H1 (cell line): ENCODE data around the gene KIF25. TPM values are rescaled to one million over a fixed set of nuclear protein-coding genes. Genes with fewer than 3 reads are reported as not detected.

Experiments used
- CTCF ChIA-PET: fragments of 300-600 bp; sonication (Branson Sonifier 250); formaldehyde crosslinking; loops from one replicate; lab custom pipeline; 2021; ENCODE audit not compliant: partially characterized antibody; lab: Charles Lee
- POLR2A ChIA-PET: fragments of 300-600 bp; sonication (Branson Sonifier 250); formaldehyde crosslinking; loops from one replicate; lab custom pipeline; 2021; ENCODE audit warnings: inconsistent platforms; ENCODE audit not compliant: partially characterized antibody; lab: Charles Lee
- DNase-seq, 2 experiments: peaks; one replicate each; pipeline versions ENCODE4 v3.0.0 to v3.0.0-alpha.2; 2010 to 2022; ENCODE audit warnings: low spot score in 2 of 2, low read depth in 1 of 2, mixed read lengths in 1 of 2
- FAIRE-seq: peaks from 2 replicates; lab custom pipeline; 2011; peaks lifted over from hg19 to GRCh38; lab: Jason Lieb, UNC
- H2AFZ ChIP-seq: 2 replicates; pipeline ENCODE4 v1.8.1; 2012; ENCODE audit warnings: low read length, inconsistent platforms
- H2AK5ac ChIP-seq: 2 replicates; pipeline ENCODE4 v1.6.1; 2013; ENCODE audit warnings: low read depth, low read length
- H2BK120ac ChIP-seq: replicated peaks from 2 replicates; pipeline ENCODE3; 2013; ENCODE audit warnings: low read depth, low read length, inconsistent platforms
- H2BK12ac ChIP-seq: 2 replicates; pipeline ENCODE4 v1.6.1; 2013; ENCODE audit warnings: low read depth, low read length
- H2BK15ac ChIP-seq: 2 replicates; pipeline ENCODE4 v1.6.1; 2013; ENCODE audit warnings: low read length
- H2BK20ac ChIP-seq: 2 replicates; pipeline ENCODE4 v1.6.1; 2013; ENCODE audit warnings: low read length
- H2BK5ac ChIP-seq: 2 replicates; pipeline ENCODE4 v1.6.1; 2013; ENCODE audit warnings: low read depth, low read length
- H3K14ac ChIP-seq: 2 replicates; pipeline ENCODE4 v1.6.1; 2013; ENCODE audit warnings: inconsistent platforms; ENCODE audit not compliant: insufficient read length
- H3K18ac ChIP-seq: 2 replicates; pipeline ENCODE4 v1.6.1; 2013; ENCODE audit warnings: low read length; ENCODE audit errors: extremely low read depth
- H3K23ac ChIP-seq: 2 replicates; pipeline ENCODE4 v1.6.1; 2013; ENCODE audit warnings: inconsistent platforms; ENCODE audit not compliant: insufficient read length
- H3K23me2 ChIP-seq: 2 replicates; pipeline ENCODE4 v1.6.1; 2013; ENCODE audit warnings: low read depth, low read length
- H3K27ac ChIP-seq: 2 replicates; pipeline ENCODE4 v1.6.1; 2011; ENCODE audit warnings: low read depth, low read length, inconsistent platforms
- H3K27me3 ChIP-seq, 4 experiments: replicated peaks in 1 of 4; 1 replicate in 1 of 4; 2 replicates in 3 of 4; pipeline versions ENCODE4 v1.6.1 to v1.8.1; 2011 to 2013; ENCODE audit warnings: low read length in 3 of 4, mild to moderate bottlenecking in 3 of 4, inconsistent platforms in 2 of 4, mixed read lengths in 2 of 4, moderate library complexity in 1 of 4; ENCODE audit not compliant: control insufficient read depth in 3 of 4, insufficient read depth in 3 of 4; ENCODE audit errors: extremely low read depth in 1 of 4
- H3K36me3 ChIP-seq, 4 experiments: 2 replicates each; pipeline versions ENCODE4 v1.6.1 to v1.8.1; 2011 to 2013; ENCODE audit warnings: mild to moderate bottlenecking in 4 of 4, low read length in 3 of 4, moderate library complexity in 2 of 4, control low read depth in 1 of 4, inconsistent platforms in 1 of 4; ENCODE audit not compliant: insufficient read depth in 4 of 4, control insufficient read depth in 2 of 4
- H3K4ac ChIP-seq: replicated peaks from 2 replicates; pipeline ENCODE3; 2013; ENCODE audit warnings: low read length, low read depth, mixed read lengths, inconsistent platforms; ENCODE audit not compliant: insufficient read length
- H3K4me1 ChIP-seq, 4 experiments: replicated peaks in 1 of 4; 1 replicate in 1 of 4; 2 replicates in 3 of 4; pipeline versions ENCODE4 v1.6.1 to v1.8.1; 2011 to 2013; ENCODE audit warnings: low read length in 3 of 4, inconsistent platforms in 2 of 4, mixed read lengths in 1 of 4; ENCODE audit not compliant: insufficient read depth in 4 of 4, control insufficient read depth in 3 of 4
- H3K4me2 ChIP-seq, 2 experiments: 2 replicates each; pipeline versions ENCODE4 v1.6.1 to v1.8.1; 2011 to 2013; ENCODE audit warnings: low read depth in 2 of 2, low read length in 2 of 2, control low read depth in 1 of 2, inconsistent platforms in 1 of 2, mild to moderate bottlenecking in 1 of 2; ENCODE audit not compliant: insufficient read depth in 1 of 2
- H3K4me3 ChIP-seq, 4 experiments: fragments of 200-600, 300-600 bp in 1 of 4; sonication (generic), shearing (Covaris generic), sonication (Bioruptor Twin) in 1 of 4; 2 replicates each; pipeline versions ENCODE4 v1.5.1 to v1.8.1; 2011 to 2016; ENCODE audit warnings: low read length in 4 of 4, low read depth in 3 of 4, control low read depth in 2 of 4, inconsistent platforms in 2 of 4, mild to moderate bottlenecking in 2 of 4, mixed read lengths in 1 of 4, moderate library complexity in 1 of 4; ENCODE audit not compliant: insufficient read depth in 2 of 4; ENCODE audit errors: extremely low read depth in 1 of 4
- H3K56ac ChIP-seq: replicated peaks from 2 replicates; pipeline ENCODE3; 2013; ENCODE audit warnings: low read depth, mild to moderate bottlenecking, mixed read lengths, low read length, inconsistent platforms; ENCODE audit not compliant: insufficient read length
- H3K79me1 ChIP-seq: 2 replicates; pipeline ENCODE4 v1.6.1; 2013; ENCODE audit warnings: low read depth, low read length, control low read depth
- H3K79me2 ChIP-seq, 2 experiments: 2 replicates each; pipeline versions ENCODE4 v1.6.1 to v1.8.1; 2012 to 2013; ENCODE audit warnings: low read length in 2 of 2, mild to moderate bottlenecking in 2 of 2, inconsistent platforms in 1 of 2; ENCODE audit not compliant: insufficient read depth in 2 of 2, control insufficient read depth in 1 of 2
- H3K9ac ChIP-seq, 4 experiments: replicated peaks in 1 of 4; 1 replicate in 1 of 4; 2 replicates in 3 of 4; pipeline versions ENCODE4 v1.6.1 to v1.8.1; 2011 to 2013; ENCODE audit warnings: low read depth in 3 of 4, low read length in 3 of 4, control low read depth in 2 of 4, mild to moderate bottlenecking in 2 of 4, moderate library complexity in 2 of 4, inconsistent platforms in 1 of 4; ENCODE audit errors: extremely low read depth in 1 of 4
- H3K9me3 ChIP-seq, 2 experiments: 2 replicates each; pipeline versions ENCODE4 v1.6.1 to v1.8.1; 2012 to 2013; ENCODE audit warnings: mild to moderate bottlenecking in 2 of 2, moderate library complexity in 2 of 2, control low read depth in 1 of 2, inconsistent platforms in 1 of 2, low read depth in 1 of 2, low read length in 1 of 2, mixed read lengths in 1 of 2; ENCODE audit not compliant: insufficient read depth in 2 of 2
- H4K20me1 ChIP-seq, 2 experiments: replicated peaks in 1 of 2; 2 replicates each; pipeline versions ENCODE3 to v1.8.1; 2011 to 2013; ENCODE audit warnings: inconsistent platforms in 2 of 2, low read length in 2 of 2, mild to moderate bottlenecking in 1 of 2; ENCODE audit not compliant: insufficient read depth in 2 of 2, control insufficient read depth in 1 of 2
- H4K5ac ChIP-seq: 2 replicates; pipeline ENCODE4 v1.6.1; 2013; ENCODE audit warnings: low read length, low read depth, mixed read lengths, inconsistent platforms; ENCODE audit not compliant: insufficient read length
- H4K8ac ChIP-seq: 2 replicates; pipeline ENCODE4 v1.8.0; 2013; ENCODE audit warnings: mild to moderate bottlenecking, moderate library complexity, low read length, inconsistent platforms; ENCODE audit not compliant: insufficient read depth; ENCODE audit errors: extremely low read depth
- H4K91ac ChIP-seq: replicated peaks from 2 replicates; pipeline ENCODE3; 2013; ENCODE audit warnings: low read length, mixed read lengths, inconsistent platforms; ENCODE audit not compliant: insufficient read length
- BACH1 ChIP-seq: IDR thresholded peaks from 2 replicates; pipeline ENCODE4 v1.6.1; 2012; ENCODE audit warnings: low read length, improper control_type of control experiment
- NANOG ChIP-seq: IDR thresholded peaks from 2 replicates; pipeline ENCODE4 v1.6.1; 2011; ENCODE audit warnings: low read length, low read depth, mild to moderate bottlenecking, inconsistent platforms; ENCODE audit not compliant: insufficient read depth, poor library complexity, severe bottlenecking
- SP2 ChIP-seq: IDR thresholded peaks from 2 replicates; pipeline ENCODE4 v1.6.1; 2012; ENCODE audit warnings: mild to moderate bottlenecking, low read length, inconsistent platforms
- SRF ChIP-seq: IDR thresholded peaks from 2 replicates; pipeline ENCODE4 v1.6.1; 2011; ENCODE audit warnings: mild to moderate bottlenecking, low read depth, low read length, moderate library complexity
- WGBS, 2 experiments: shearing (Covaris generic) in 1 of 2; methylation state at CpG; one replicate each; pipeline versions ENCODE4 v1.1.6 to v1.1.7; 2013 to 2015; ENCODE audit warnings: low lambda C conversion rate in 2 of 2, mixed read lengths in 2 of 2, inconsistent platforms in 1 of 2, low coverage in 1 of 2, missing lambda C conversion rate in 1 of 2; ENCODE audit not compliant: insufficient replicate concordance in 2 of 2, insufficient coverage in 1 of 2, insufficient read length in 1 of 2; ENCODE audit errors: extremely low coverage in 1 of 2, missing lambda C conversion rate in 1 of 2; 5-methylcytosine and 5-hydroxymethylcytosine counted together
- polyA plus RNA-seq, 7 experiments: library from polyadenylated mRNA; depleted of rRNA in 3 of 7; stranded (reverse) in 5 of 7; unstranded in 2 of 7; fragments of >200 nt in 5 of 7; fragments of 200-250 nt in 2 of 7; gene quantifications; 1 replicate in 5 of 7; 2 replicates in 1 of 7; 4 replicates in 1 of 7; pipeline versions ENCODE4 v1.2.1 to v1.2.3, GENCODE V29; 2011 to 2013; ENCODE audit warnings: missing spikeins in 2 of 7, mixed read lengths in 2 of 7
- total RNA-seq: library from RNA; stranded (reverse); fragmentation: NEBNext Ultra II Directional; extraction: Animal tissue kit (Norgen Biotek cat#: 25700); gene quantifications from 2 replicates; pipeline ENCODE4 v1.2.1, GENCODE V29; 2021

KIF25 gene
- total and polyA plus RNA-seq, 2 of the 8 experiments (the other 6 are each of a cell fraction or from before 2014, with no cell fraction given), result 1.5 to 2.0 TPM

DNA sequence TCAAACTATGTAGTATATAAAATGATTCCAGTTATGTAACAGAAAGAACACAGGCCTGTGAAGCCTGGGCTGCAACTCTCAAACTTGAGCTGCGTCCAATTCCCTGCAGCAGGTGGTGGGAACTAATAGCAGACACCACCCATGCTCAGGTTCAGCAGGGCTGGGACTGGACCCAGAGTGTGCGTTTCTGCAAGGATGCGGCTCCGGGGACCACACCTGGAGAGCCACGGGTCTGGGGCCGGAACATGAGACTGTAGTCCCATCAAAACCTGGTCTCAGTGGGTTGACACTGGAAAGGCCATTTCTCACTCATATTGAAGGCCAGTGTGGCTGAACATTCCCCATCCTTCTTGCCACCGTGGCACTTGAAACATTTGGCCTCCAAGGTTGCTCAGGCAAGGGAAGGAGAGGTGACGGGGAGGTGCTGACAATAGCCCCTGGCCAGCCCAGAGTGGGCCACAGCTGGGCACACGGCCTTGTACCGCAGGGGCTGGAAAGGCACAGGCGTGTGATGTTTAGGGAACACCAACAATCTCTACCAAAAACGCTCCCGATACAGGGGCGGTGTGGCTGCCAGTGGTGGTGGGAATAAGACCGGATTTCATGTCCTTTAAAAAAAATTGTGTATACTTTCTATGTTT is 43.5 kb downstream of the KIF25 start:
- Histone ChIP-seq H4K8ac (no peak overlapping the region), H3K18ac (no peak overlapping the region), H4K91ac (no peak overlapping the region), H2BK5ac (no peak overlapping the region), H2BK15ac (no peak overlapping the region), H3K27ac (no peak overlapping the region), H2BK120ac (no peak overlapping the region), H3K36me3 (peaks cover 0 to 2% (median 0%) of the 10 kb centered on the region in 4 experiments; a peak in 2 of 8 replicates), H2AK5ac (no peak overlapping the region), H4K20me1 (no peaks in the 10 kb centered on the region), H3K9me3 (peaks cover 30 to 42% of the 10 kb centered on the region in 2 experiments), H3K56ac (no peak overlapping the region), H3K23ac (no peak overlapping the region), H3K4me1 (peaks cover 0 to 2% (median 0%) of the 10 kb centered on the region in 4 experiments; a peak in 1 of 7 replicates), H3K4ac (no peak overlapping the region), H3K4me2 (no peak overlapping the region), H3K23me2 (no peaks in the 10 kb centered on the region), H3K14ac (no peak overlapping the region), H3K4me3 (no peak overlapping the region), H3K79me2 (no peaks in the 10 kb centered on the region), H3K79me1 (no peaks in the 10 kb centered on the region), H3K27me3 (no peaks in the 10 kb centered on the region), H2BK20ac (no peak overlapping the region), H3K9ac (no peak overlapping the region), H4K5ac (no peak overlapping the region), H2BK12ac (no peak overlapping the region), H2AFZ (no peak overlapping the region)
- ChIA-PET CTCF (interaction anchor here (2.1 kb wide), 1 partner anchor 19 kb away, joined by 8 read pairs; no protein-coding TSS in a partner anchor), POLR2A (no interaction called here)
- WGBS, 2 experiments, result 93% methylated on average over 15 of the region's 15 CpGs; no CpG with 5 or more reads in 1 of the 2 experiments
- DNase-seq, result no peak
- FAIRE-seq, result no peak
- TF ChIP-seq NANOG, result no peak
- no peak for TF ChIP-seq SP2
- TF ChIP-seq SRF, result no peak
- no peak for TF ChIP-seq BACH1
